CD4-positive, alpha-beta T cell (primary cell): ENCODE results near the gene WDR4. TPM values are rescaled to one million over a fixed set of nuclear protein-coding genes. Genes with fewer than 3 reads are reported as not detected.

Experiments
- ATAC-seq: fragments of 200-7000 bp; cut with Tn5 transposase; one replicate; pipeline ENCODE4 v1.10.0; 2022; ENCODE audit warnings: mild to moderate bottlenecking; ENCODE audit not compliant: poor library complexity
- CTCF ChIA-PET: fragments of 350-600 bp; sonication (Branson Sonifier 250); formaldehyde crosslinking; loops from one replicate; lab custom pipeline; 2021; ENCODE audit warnings: antibody characterized with exemption, inconsistent platforms; lab: Charles Lee
- POLR2A ChIA-PET: fragments of 350-600 bp; sonication (Branson Sonifier 250); formaldehyde crosslinking; loops from one replicate; lab custom pipeline; 2021; ENCODE audit warnings: antibody characterized with exemption, inconsistent platforms; lab: Charles Lee
- DNase-seq, 14 experiments: peaks; one replicate each; pipeline ENCODE4 v3.0.0-alpha.2; 2013 to 2020; ENCODE audit warnings: mixed read lengths in 2 of 14
- H3K27ac ChIP-seq, 2 donors: one replicate each; pipeline versions ENCODE4 v1.5.1 to v1.7.0; 2013; ENCODE audit warnings: low read length in 2 of 2, low read depth in 1 of 2, mild to moderate bottlenecking in 1 of 2
- H3K27me3 ChIP-seq, 2 experiments: 1 replicate in 1 of 2; 2 replicates in 1 of 2; pipeline versions ENCODE4 v1.6.1 to v1.7.0; 2013; ENCODE audit warnings: low read length in 2 of 2, control low read depth in 1 of 2, mild to moderate bottlenecking in 1 of 2, moderate library complexity in 1 of 2; ENCODE audit not compliant: insufficient read depth in 2 of 2, control insufficient read depth in 1 of 2
- H3K36me3 ChIP-seq: one replicate; pipeline ENCODE4 v1.6.1; 2013; ENCODE audit warnings: low read length, control low read depth; ENCODE audit not compliant: insufficient read depth
- H3K4me1 ChIP-seq: one replicate; pipeline ENCODE4 v1.6.1; 2013; ENCODE audit warnings: low read length, control low read depth; ENCODE audit not compliant: insufficient read depth
- H3K4me3 ChIP-seq: one replicate; pipeline ENCODE4 v1.5.1; 2013; ENCODE audit warnings: mild to moderate bottlenecking, low read length, moderate library complexity
- H3K9me3 ChIP-seq, 2 experiments: 1 replicate in 1 of 2; 2 replicates in 1 of 2; pipeline versions ENCODE4 v1.6.1 to v1.7.0; 2013; ENCODE audit warnings: low read length in 2 of 2, mild to moderate bottlenecking in 2 of 2, control low read depth in 1 of 2, moderate library complexity in 1 of 2; ENCODE audit not compliant: control insufficient read depth in 1 of 2, insufficient read depth in 1 of 2
- H3K27ac Mint-ChIP-seq: one replicate; pipeline ENCODE4 v1.8.0; 2020; ENCODE audit warnings: mixed read lengths
- H3K27me3 Mint-ChIP-seq: one replicate; pipeline ENCODE4 v1.8.0; 2021; ENCODE audit warnings: mixed read lengths
- H3K36me3 Mint-ChIP-seq: one replicate; pipeline ENCODE4 v1.8.0; 2021; ENCODE audit warnings: low read depth, mixed read lengths
- H3K4me1 Mint-ChIP-seq: one replicate; pipeline ENCODE4 v1.8.0; 2021; ENCODE audit warnings: low read depth, mixed read lengths
- H3K4me3 Mint-ChIP-seq: one replicate; pipeline ENCODE4 v1.8.0; 2020; ENCODE audit warnings: mild to moderate bottlenecking, mixed read lengths
- H3K9me3 Mint-ChIP-seq: one replicate; pipeline ENCODE4 v1.8.0; 2020; ENCODE audit warnings: mixed read lengths
- CTCF ChIP-seq: fragments of 200-600 bp; IDR thresholded peaks from one replicate; pipeline ENCODE4 v1.8.0; 2022; ENCODE audit warnings: antibody characterized with exemption, mild to moderate bottlenecking
- intact Hi-C, 2 experiments: fragments of 100-400 bp; cut with DNase I in 1 of 2; cut with micrococcal nuclease in 1 of 2; formaldehyde crosslinking; loops; one replicate each; pipeline versions ENCODE4 v1.15.1 to v1.9.0; 2023 to 2025; cut with DNase I, micrococcal nuclease
- total RNA-seq, 174 experiments: library from RNA in 2 of 174; stranded (reverse) in 2 of 174; gene quantifications; one replicate each; pipeline ENCODE4 v1.2.3 and lab custom pipeline; 2021 to 2026

Gene WDR4
- total RNA-seq, 2 experiments from 2014 or later, result 11.3 to 12.9 TPM

- H3K36me3 ChIP-seq, result peaks cover 73% of the 10 kb centered on the region
- H3K27me3 ChIP-seq, result no peaks in the 10 kb centered on the region
- no peaks in the 10 kb centered on the region for H3K4me1 ChIP-seq
- H3K9me3 ChIP-seq, result no peaks in the 10 kb centered on the region
- H3K4me3 ChIP-seq, result no peak overlapping the region
- H3K27ac ChIP-seq, result no peak overlapping the region
- no peak for TF ChIP-seq CTCF
- ATAC-seq (no peak), DNase-seq (no peak)
- intact Hi-C loops, result no loop called here
- ChIA-PET POLR2A (no interaction called here), CTCF (no interaction called here)
- Mint-ChIP-seq H3K9me3 (no peaks in the 10 kb centered on the region), H3K27me3 (no peaks in the 10 kb centered on the region), H3K4me3 (no peak overlapping the region), H3K36me3 (peaks cover 68% of the 10 kb centered on the region), H3K4me1 (peaks cover 5% of the 10 kb centered on the region), H3K27ac (no peak overlapping the region)
Observed at GRCh38 chr21:42860345-42860744, 19.0 kb downstream of the WDR4 start.

- no peak for TF ChIP-seq CTCF
- Mint-ChIP-seq H3K27ac (no peak overlapping the region), H3K36me3 (peaks cover 69% of the 10 kb centered on the region), H3K4me3 (no peak overlapping the region), H3K27me3 (no peaks in the 10 kb centered on the region), H3K4me1 (peaks cover 3% of the 10 kb centered on the region), H3K9me3 (no peaks in the 10 kb centered on the region)
- Histone ChIP-seq H3K36me3 (peaks cover 78% of the 10 kb centered on the region), H3K4me1 (no peaks in the 10 kb centered on the region), H3K27ac (no peak overlapping the region), H3K9me3 (no peaks in the 10 kb centered on the region), H3K27me3 (no peaks in the 10 kb centered on the region), H3K4me3 (no peak overlapping the region)
- DNase-seq (no peak), ATAC-seq (no peak)
- POLR2A ChIA-PET, result no interaction called here
- CTCF ChIA-PET, result no interaction called here
- intact Hi-C loops, result no loop called here
Observed at GRCh38 chr21:42859891-42860230, 19.5 kb downstream of the WDR4 start.

- H3K36me3 ChIP-seq, result peaks cover 79% of the 10 kb centered on the region
- CTCF ChIA-PET, result no interaction called here
- H3K4me1 ChIP-seq, result no peaks in the 10 kb centered on the region
- no peak overlapping the region for H3K4me3 ChIP-seq
- no peaks in the 10 kb centered on the region for H3K27me3 Mint-ChIP-seq
- no peak for TF ChIP-seq CTCF
- no peaks in the 10 kb centered on the region for H3K4me1 Mint-ChIP-seq
- DNase-seq, result no peak
- intact Hi-C loops, result no loop called here
- H3K27ac ChIP-seq, result no peak overlapping the region
- no peaks in the 10 kb centered on the region for H3K27me3 ChIP-seq
- no peak for ATAC-seq
- POLR2A ChIA-PET, result no interaction called here
- H3K36me3 Mint-ChIP-seq, result peaks cover 69% of the 10 kb centered on the region
- no peaks in the 10 kb centered on the region for H3K9me3 ChIP-seq
- H3K9me3 Mint-ChIP-seq, result no peaks in the 10 kb centered on the region
- H3K4me3 Mint-ChIP-seq, result no peak overlapping the region
- no peak overlapping the region for H3K27ac Mint-ChIP-seq
Observed at GRCh38 chr21:42858957-42859890, 20.1 kb downstream of the WDR4 start.
